Measurements from ENCODE around the gene RAD50.
A peak's percentile ranks its signal among the peaks of the same experiment; 100 is the strongest.
"Not testable (repeated sequence)": the region's sequence is repeated elsewhere in the genome, so short reads cannot be mapped to it uniquely, and the experiment has no call there.

RAD50 gene

GRCh38 chr5:132547269-132547668 lies 9.5 kb upstream of the RAD50 start:
- DNase-seq, result no peak
- Histone ChIP-seq H3K4ac (ENCODE audit: low read depth, low read length) (no peak overlapping the region), H2BK120ac (ENCODE audit: insufficient read depth, low read length, poor library complexity) (no peak overlapping the region), H4K8ac (ENCODE audit: low read depth, low read length) (no peak overlapping the region), H4K91ac (ENCODE audit: low read depth, low read length) (no peak overlapping the region), H3K4me3 (ENCODE audit: low read depth, low read length) (no peak overlapping the region), H2AFZ (ENCODE audit: insufficient read depth, low read length, poor library complexity) (no peak overlapping the region), H3K79me2 (ENCODE audit: control insufficient read depth, insufficient read depth, low read length, poor library complexity) (no peaks in the 10 kb centered on the region), H3K23ac (ENCODE audit: low read length) (no peak overlapping the region), H3K9me3 (ENCODE audit: insufficient read depth, low read depth, low read length) (peaks cover 1% of the 10 kb centered on the region), H3K18ac (ENCODE audit: low read length) (no peak overlapping the region), H2AK5ac (ENCODE audit: low read length) (no peak overlapping the region), H3K4me1 (ENCODE audit: control insufficient read depth in 1 of 2, insufficient read depth in 2 of 2, low read length in 2 of 2) (no peaks in the 10 kb centered on the region), H4K12ac (ENCODE audit: low read depth, low read length) (no peak overlapping the region), H3K79me1 (ENCODE audit: low read length) (no peaks in the 10 kb centered on the region), H3K27me3 (ENCODE audit: insufficient read depth, low read length) (no peaks in the 10 kb centered on the region), H2BK5ac (ENCODE audit: low read depth, low read length, poor library complexity) (no peak overlapping the region), H2BK12ac (ENCODE audit: low read length) (no peak overlapping the region), H3K9ac (ENCODE audit: low read length) (no peak overlapping the region), H3K27ac (ENCODE audit: low read depth, low read length) (no peak overlapping the region), H3K4me2 (ENCODE audit: low read length) (no peak overlapping the region), H3K14ac (ENCODE audit: low read length) (no peak overlapping the region), H3K36me3 (ENCODE audit: control insufficient read depth in 1 of 2, insufficient read depth in 2 of 2, low read length in 2 of 2) (no peaks in the 10 kb centered on the region)
- no CpG with 5 or more reads among the region's 2 CpGs for WGBS (ENCODE audit: extremely low coverage, insufficient coverage, insufficient read length)

GRCh38 chr5:132548834-132549233 lies 7.9 kb upstream of the RAD50 start:
- not testable (repeated sequence) for H3K4me2 ChIP-seq (ENCODE audit: low read length); H2AFZ ChIP-seq (ENCODE audit: insufficient read depth, low read length, poor library complexity); H3K27me3 ChIP-seq (ENCODE audit: insufficient read depth, low read length); H3K4ac ChIP-seq (ENCODE audit: low read depth, low read length); H3K18ac ChIP-seq (ENCODE audit: low read length); H3K79me2 ChIP-seq (ENCODE audit: control insufficient read depth, insufficient read depth, low read length, poor library complexity); H2AK5ac ChIP-seq (ENCODE audit: low read length); H3K36me3 ChIP-seq (ENCODE audit: control insufficient read depth in 1 of 2, insufficient read depth in 2 of 2, low read length in 2 of 2); H3K27ac ChIP-seq (ENCODE audit: low read depth, low read length); H4K8ac ChIP-seq (ENCODE audit: low read depth, low read length); H3K9me3 ChIP-seq (ENCODE audit: insufficient read depth, low read depth, low read length); H3K9ac ChIP-seq (ENCODE audit: low read length); H2BK12ac ChIP-seq (ENCODE audit: low read length); H2BK120ac ChIP-seq (ENCODE audit: insufficient read depth, low read length, poor library complexity); H3K4me1 ChIP-seq (ENCODE audit: control insufficient read depth in 1 of 2, insufficient read depth in 2 of 2, low read length in 2 of 2); H3K23ac ChIP-seq (ENCODE audit: low read length); H3K79me1 ChIP-seq (ENCODE audit: low read length); H4K91ac ChIP-seq (ENCODE audit: low read depth, low read length); H2BK5ac ChIP-seq (ENCODE audit: low read depth, low read length, poor library complexity); DNase-seq; H3K4me3 ChIP-seq (ENCODE audit: low read depth, low read length); H4K12ac ChIP-seq (ENCODE audit: low read depth, low read length); H3K14ac ChIP-seq (ENCODE audit: low read length)
- WGBS (ENCODE audit: extremely low coverage, insufficient coverage, insufficient read length), result no CpG with 5 or more reads among the region's 7 CpGs

GRCh38 chr5:132549576-132549975 lies 7.2 kb upstream of the RAD50 start:
- Histone ChIP-seq H4K12ac (ENCODE audit: low read depth, low read length) (no peak overlapping the region), H3K9ac (ENCODE audit: low read length) (no peak overlapping the region), H2AK5ac (ENCODE audit: low read length) (no peak overlapping the region), H4K8ac (ENCODE audit: low read depth, low read length) (no peak overlapping the region), H3K27me3 (ENCODE audit: insufficient read depth, low read length) (no peaks in the 10 kb centered on the region), H3K18ac (ENCODE audit: low read length) (no peak overlapping the region), H3K79me2 (ENCODE audit: control insufficient read depth, insufficient read depth, low read length, poor library complexity) (no peaks in the 10 kb centered on the region), H3K79me1 (ENCODE audit: low read length) (no peaks in the 10 kb centered on the region), H2BK5ac (ENCODE audit: low read depth, low read length, poor library complexity) (no peak overlapping the region), H3K9me3 (ENCODE audit: insufficient read depth, low read depth, low read length) (peaks cover 1% of the 10 kb centered on the region), H3K36me3 (ENCODE audit: control insufficient read depth in 1 of 2, insufficient read depth in 2 of 2, low read length in 2 of 2) (no peaks in the 10 kb centered on the region), H3K23ac (ENCODE audit: low read length) (no peak overlapping the region), H3K4me3 (ENCODE audit: low read depth, low read length) (no peak overlapping the region), H3K4me1 (ENCODE audit: control insufficient read depth in 1 of 2, insufficient read depth in 2 of 2, low read length in 2 of 2) (no peaks in the 10 kb centered on the region), H2BK12ac (ENCODE audit: low read length) (no peak overlapping the region), H2BK120ac (ENCODE audit: insufficient read depth, low read length, poor library complexity) (no peak overlapping the region), H3K27ac (ENCODE audit: low read depth, low read length) (no peak overlapping the region), H3K4me2 (ENCODE audit: low read length) (no peak overlapping the region), H4K91ac (ENCODE audit: low read depth, low read length) (no peak overlapping the region), H3K4ac (ENCODE audit: low read depth, low read length) (no peak overlapping the region), H2AFZ (ENCODE audit: insufficient read depth, low read length, poor library complexity) (no peak overlapping the region), H3K14ac (ENCODE audit: low read length) (no peak overlapping the region)
- 100% methylated on average over 1 of the region's 2 CpGs for WGBS (ENCODE audit: extremely low coverage, insufficient coverage, insufficient read length)
- no peak for DNase-seq

GRCh38 chr5:132556153-132556762 lies 519 bp upstream of the RAD50 start:
- Histone ChIP-seq H3K27ac (ENCODE audit: low read depth, low read length) (no peak overlapping the region), H2AK5ac (ENCODE audit: low read length) (no peak overlapping the region), H3K4me3 (ENCODE audit: low read depth, low read length) (peak overlapping the region; percentile 80), H3K4ac (ENCODE audit: low read depth, low read length) (no peak overlapping the region), H2BK120ac (ENCODE audit: insufficient read depth, low read length, poor library complexity) (no peak overlapping the region), H3K36me3 (ENCODE audit: control insufficient read depth in 1 of 2, insufficient read depth in 2 of 2, low read length in 2 of 2) (peaks cover 0 to 2% of the 10 kb centered on the region in 2 experiments), H4K8ac (ENCODE audit: low read depth, low read length) (peak overlapping the region; percentile 98), H3K4me1 (ENCODE audit: control insufficient read depth in 1 of 2, insufficient read depth in 2 of 2, low read length in 2 of 2) (peaks cover 0 to 4% of the 10 kb centered on the region in 2 experiments), H2AFZ (ENCODE audit: insufficient read depth, low read length, poor library complexity) (peak overlapping the region; percentile 83), H3K18ac (ENCODE audit: low read length) (peak overlapping the region; percentile 55), H4K12ac (ENCODE audit: low read depth, low read length) (peak overlapping the region; percentile 72), H2BK5ac (ENCODE audit: low read depth, low read length, poor library complexity) (no peak overlapping the region), H3K23ac (ENCODE audit: low read length) (no peak overlapping the region), H2BK12ac (ENCODE audit: low read length) (no peak overlapping the region), H3K9ac (ENCODE audit: low read length) (peak overlapping the region; percentile 19), H3K9me3 (ENCODE audit: insufficient read depth, low read depth, low read length) (peaks cover 1% of the 10 kb centered on the region), H3K79me1 (ENCODE audit: low read length) (peaks cover 7% of the 10 kb centered on the region), H3K27me3 (ENCODE audit: insufficient read depth, low read length) (no peaks in the 10 kb centered on the region), H4K91ac (ENCODE audit: low read depth, low read length) (peak overlapping the region; percentile 91), H3K79me2 (ENCODE audit: control insufficient read depth, insufficient read depth, low read length, poor library complexity) (peaks cover 4% of the 10 kb centered on the region), H3K14ac (ENCODE audit: low read length) (peak overlapping the region; percentile 88), H3K4me2 (ENCODE audit: low read length) (peak overlapping the region; percentile 74)
- no CpG with 5 or more reads among the region's 15 CpGs for WGBS (ENCODE audit: extremely low coverage, insufficient coverage, insufficient read length)
- peak in 1 of 2 donors; percentile 69 for DNase-seq
